Mesendoderm (in vitro differentiated cells): ENCODE measurements around the gene TNS3.

ENCODE experiments used
- DNase-seq: peaks from one replicate; pipeline ENCODE4 v3.0.0; 2013
- H2AK5ac ChIP-seq: 2 replicates; pipeline ENCODE4 v1.6.1; 2013; ENCODE audit warnings: low read length, inconsistent platforms
- H2BK120ac ChIP-seq: 2 replicates; pipeline ENCODE4 v1.6.1; 2013; ENCODE audit warnings: low read depth, mild to moderate bottlenecking, low read length, moderate library complexity, mixed read lengths
- H2BK15ac ChIP-seq: replicated peaks from 2 replicates; pipeline ENCODE4 v1.6.1; 2013; ENCODE audit warnings: low read depth, mild to moderate bottlenecking, moderate library complexity
- H2BK5ac ChIP-seq: 2 replicates; pipeline ENCODE4 v1.6.1; 2013; ENCODE audit warnings: low read length, inconsistent platforms
- H3K18ac ChIP-seq: 2 replicates; pipeline ENCODE4 v1.6.1; 2013; ENCODE audit warnings: mild to moderate bottlenecking, low read length, mixed read lengths
- H3K23ac ChIP-seq: one replicate; pipeline ENCODE4 v1.6.1; 2013; ENCODE audit warnings: low read length
- H3K27ac ChIP-seq: 2 replicates; pipeline ENCODE4 v1.5.1; 2013; ENCODE audit warnings: low read depth, mild to moderate bottlenecking, inconsistent platforms, low read length, moderate library complexity
- H3K27me3 ChIP-seq: 2 replicates; pipeline ENCODE4 v1.6.1; 2013; ENCODE audit warnings: low read length, control low read depth, mild to moderate bottlenecking, inconsistent platforms; ENCODE audit not compliant: insufficient read depth, poor library complexity
- H3K36me3 ChIP-seq: 2 replicates; pipeline ENCODE4 v1.6.1; 2013; ENCODE audit warnings: low read length, inconsistent platforms; ENCODE audit not compliant: control insufficient read depth, insufficient read depth
- H3K4ac ChIP-seq: one replicate; pipeline ENCODE4 v1.6.1; 2013; ENCODE audit warnings: low read depth, mild to moderate bottlenecking, low read length, moderate library complexity
- H3K4me1 ChIP-seq: 2 replicates; pipeline ENCODE4 v1.6.1; 2013; ENCODE audit warnings: low read depth, low read length, inconsistent platforms; ENCODE audit not compliant: control insufficient read depth
- H3K4me2 ChIP-seq: 2 replicates; pipeline ENCODE4 v1.6.1; 2013; ENCODE audit warnings: low read length
- H3K4me3 ChIP-seq: 2 replicates; pipeline ENCODE4 v1.5.1; 2013; ENCODE audit warnings: mild to moderate bottlenecking, low read length
- H3K56ac ChIP-seq: one replicate; pipeline ENCODE4 v1.6.1; 2013; ENCODE audit warnings: low read length
- H3K79me1 ChIP-seq: 2 replicates; pipeline ENCODE4 v1.6.1; 2013; ENCODE audit warnings: low read length, inconsistent platforms
- H3K79me2 ChIP-seq: 2 replicates; pipeline ENCODE4 v1.6.1; 2013; ENCODE audit warnings: mild to moderate bottlenecking, low read length; ENCODE audit not compliant: control insufficient read depth, insufficient read depth
- H3K9ac ChIP-seq: 2 replicates; pipeline ENCODE4 v1.6.1; 2013; ENCODE audit warnings: low read length, inconsistent platforms
- H4K5ac ChIP-seq: one replicate; pipeline ENCODE4 v1.6.1; 2013; ENCODE audit warnings: low read length
- H4K8ac ChIP-seq: one replicate; pipeline ENCODE4 v1.6.1; 2013; ENCODE audit warnings: low read depth, mild to moderate bottlenecking, control low read depth, low read length, moderate library complexity
- WGBS: extraction: QIAGEN DNeasy Blood & Tissue Kit; methylation state at CpG from one replicate; pipeline ENCODE4 v1.1.7; 2013; ENCODE audit warnings: low lambda C conversion rate, missing lambda C conversion rate; ENCODE audit not compliant: insufficient coverage; ENCODE audit errors: extremely low coverage; 5-methylcytosine and 5-hydroxymethylcytosine counted together

The TNS3 gene

GRCh38 chr7:47568547-47568946 is 13.4 kb downstream of the TNS3 start:
- DNase-seq = no peak
- no CpG with 5 or more reads among the region's 13 CpGs for WGBS
- H4K8ac ChIP-seq = no peak overlapping the region
- no peaks in the 10 kb centered on the region for H3K27me3 ChIP-seq
- H3K27ac ChIP-seq = no peak overlapping the region
- no peak overlapping the region for H2BK5ac ChIP-seq
- H3K79me2 ChIP-seq = no peaks in the 10 kb centered on the region
- no peak overlapping the region for H2BK15ac ChIP-seq
- H3K9ac ChIP-seq = no peak overlapping the region
- H3K4ac ChIP-seq = no peak overlapping the region
- no peak overlapping the region for H3K4me2 ChIP-seq
- H3K4me1 ChIP-seq = peaks cover 3% of the 10 kb centered on the region
- no peak overlapping the region for H3K23ac ChIP-seq
- no peaks in the 10 kb centered on the region for H3K79me1 ChIP-seq
- H3K36me3 ChIP-seq = no peaks in the 10 kb centered on the region
- H2AK5ac ChIP-seq = no peak overlapping the region
- H3K4me3 ChIP-seq = no peak overlapping the region
- no peak overlapping the region for H2BK120ac ChIP-seq
- no peak overlapping the region for H4K5ac ChIP-seq
- H3K56ac ChIP-seq = no peak overlapping the region
- H3K18ac ChIP-seq = no peak overlapping the region

- Histone ChIP-seq H2BK120ac (no peak overlapping the region), H4K8ac (no peak overlapping the region), H3K9ac (no peak overlapping the region), H3K36me3 (no peaks in the 10 kb centered on the region), H4K5ac (no peak overlapping the region), H2AK5ac (no peak overlapping the region), H3K4me1 (no peaks in the 10 kb centered on the region), H3K79me2 (no peaks in the 10 kb centered on the region), H3K79me1 (no peaks in the 10 kb centered on the region), H3K4me2 (no peak overlapping the region), H3K27ac (no peak overlapping the region), H2BK5ac (no peak overlapping the region), H3K23ac (no peak overlapping the region), H3K56ac (no peak overlapping the region), H2BK15ac (no peak overlapping the region), H3K4me3 (no peak overlapping the region), H3K27me3 (no peaks in the 10 kb centered on the region), H3K18ac (no peak overlapping the region), H3K4ac (no peak overlapping the region)
- no peak for DNase-seq
- WGBS = no CpG with 5 or more reads among the region's 7 CpGs
These were observed 13.9 kb downstream of the TNS3 start for GRCh38 chr7:47568056-47568455.

DNA sequence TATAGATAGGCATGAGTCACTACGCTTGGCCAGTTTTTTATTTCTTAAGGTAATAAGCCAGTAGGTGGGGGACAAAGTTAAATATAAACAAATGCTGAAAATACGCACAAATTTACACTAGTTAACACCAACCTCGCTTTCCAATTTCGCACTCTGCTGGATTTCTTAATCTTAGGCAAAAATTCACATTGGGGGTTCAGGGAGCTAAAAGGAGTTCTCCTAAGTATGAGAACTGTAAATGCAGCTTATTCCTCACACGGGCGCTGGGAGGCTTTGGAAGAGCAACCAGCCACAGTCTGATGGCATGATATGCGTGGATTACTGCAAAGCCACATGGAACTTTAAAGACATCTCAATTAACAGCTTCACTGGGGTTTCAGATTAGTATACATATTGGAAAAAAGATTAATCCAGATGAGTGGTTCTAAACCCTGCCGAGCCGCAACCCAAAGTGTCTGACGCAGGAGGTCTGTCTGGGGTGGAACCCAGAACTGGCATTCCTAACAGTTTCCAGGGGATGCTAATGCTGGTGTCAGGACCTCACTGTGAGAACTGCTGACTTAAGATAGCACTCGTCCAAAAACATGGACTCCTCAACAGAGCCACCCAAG is 16.2 kb downstream of the TNS3 start:
- Histone ChIP-seq H3K36me3 (no peaks in the 10 kb centered on the region), H4K5ac (no peak overlapping the region), H3K79me1 (peaks cover 2% of the 10 kb centered on the region), H3K23ac (no peak overlapping the region), H2BK5ac (no peak overlapping the region), H3K79me2 (no peaks in the 10 kb centered on the region), H3K9ac (no peak overlapping the region), H2AK5ac (no peak overlapping the region), H3K27ac (no peak overlapping the region), H3K4me1 (no peaks in the 10 kb centered on the region), H3K4me2 (no peak overlapping the region), H2BK15ac (no peak overlapping the region), H3K4me3 (no peak overlapping the region), H4K8ac (no peak overlapping the region), H3K27me3 (no peaks in the 10 kb centered on the region), H3K4ac (no peak overlapping the region), H2BK120ac (no peak overlapping the region), H3K56ac (no peak overlapping the region), H3K18ac (no peak overlapping the region)
- WGBS = no CpG with 5 or more reads among the region's 11 CpGs
- no peak for DNase-seq

- H3K79me1 ChIP-seq = peaks cover 3% of the 10 kb centered on the region
- no peak overlapping the region for H2AK5ac ChIP-seq
- H3K56ac ChIP-seq = no peak overlapping the region
- no peaks in the 10 kb centered on the region for H3K4me1 ChIP-seq
- H3K4me2 ChIP-seq = no peak overlapping the region
- no peak overlapping the region for H3K18ac ChIP-seq
- no peak overlapping the region for H2BK5ac ChIP-seq
- no peaks in the 10 kb centered on the region for H3K27me3 ChIP-seq
- no CpG with 5 or more reads among the region's 4 CpGs for WGBS
- no peaks in the 10 kb centered on the region for H3K36me3 ChIP-seq
- H3K9ac ChIP-seq = no peak overlapping the region
- no peak overlapping the region for H2BK15ac ChIP-seq
- no peak overlapping the region for H3K4ac ChIP-seq
- no peak overlapping the region for H4K8ac ChIP-seq
- no peak for DNase-seq
- H4K5ac ChIP-seq = no peak overlapping the region
- H3K27ac ChIP-seq = no peak overlapping the region
- H2BK120ac ChIP-seq = no peak overlapping the region
- H3K23ac ChIP-seq = no peak overlapping the region
- no peaks in the 10 kb centered on the region for H3K79me2 ChIP-seq
- H3K4me3 ChIP-seq = no peak overlapping the region
These were observed 18.4 kb downstream of the TNS3 start for GRCh38 chr7:47563521-47563920.

- no peaks in the 10 kb centered on the region for H3K4me1 ChIP-seq
- no CpG with 5 or more reads among the region's 3 CpGs for WGBS
- H4K8ac ChIP-seq = no peak overlapping the region
- H4K5ac ChIP-seq = no peak overlapping the region
- no peak overlapping the region for H3K18ac ChIP-seq
- H3K9ac ChIP-seq = no peak overlapping the region
- no peak overlapping the region for H2BK15ac ChIP-seq
- H2AK5ac ChIP-seq = no peak overlapping the region
- no peaks in the 10 kb centered on the region for H3K27me3 ChIP-seq
- H3K4ac ChIP-seq = no peak overlapping the region
- H2BK120ac ChIP-seq = no peak overlapping the region
- H3K4me3 ChIP-seq = no peak overlapping the region
- H3K4me2 ChIP-seq = no peak overlapping the region
- H3K27ac ChIP-seq = no peak overlapping the region
- H3K79me2 ChIP-seq = no peaks in the 10 kb centered on the region
- no peaks in the 10 kb centered on the region for H3K36me3 ChIP-seq
- H3K56ac ChIP-seq = no peak overlapping the region
- H3K79me1 ChIP-seq = peaks cover 3% of the 10 kb centered on the region
- no peak for DNase-seq
- no peak overlapping the region for H3K23ac ChIP-seq
- no peak overlapping the region for H2BK5ac ChIP-seq
These were observed 20.0 kb downstream of the TNS3 start for GRCh38 chr7:47561715-47562446.
